Muscle of leg (tissue), 11 donors: ENCODE results near the gene PID1. TPM values are rescaled to one million over a fixed set of nuclear protein-coding genes. Genes with fewer than 3 reads are reported as not detected.

Experiments used
- DNase-seq: peaks from one replicate; pipeline ENCODE4 v3.0.0; 2013
- H3K27ac ChIP-seq: one replicate; pipeline ENCODE4 v1.5.1; 2013; ENCODE audit warnings: mild to moderate bottlenecking, low read length, control low read depth
- H3K27me3 ChIP-seq: one replicate; pipeline ENCODE4 v1.6.1; 2013; ENCODE audit warnings: low read length; ENCODE audit not compliant: control insufficient read depth, insufficient read depth
- H3K36me3 ChIP-seq: one replicate; pipeline ENCODE4 v1.6.1; 2013; ENCODE audit warnings: low read length; ENCODE audit not compliant: control insufficient read depth, insufficient read depth
- H3K4me1 ChIP-seq: one replicate; pipeline ENCODE4 v1.6.1; 2013; ENCODE audit warnings: low read length; ENCODE audit not compliant: control insufficient read depth, insufficient read depth
- H3K4me3 ChIP-seq: one replicate; pipeline ENCODE4 v1.5.1; 2013; ENCODE audit warnings: low read length, control low read depth
- H3K9me3 ChIP-seq: replicated peaks from 2 replicates; pipeline ENCODE4 v1.6.1; 2013; ENCODE audit warnings: low read depth, low read length; ENCODE audit not compliant: control insufficient read depth
- WGBS: methylation state at CpG from one replicate; pipeline ENCODE4 v1.1.5; 2013; ENCODE audit warnings: missing lambda C conversion rate; ENCODE audit not compliant: insufficient coverage; 5-methylcytosine and 5-hydroxymethylcytosine counted together
- polyA plus RNA-seq, 8 donors: library from polyadenylated mRNA; unstranded; fragments of 120-200 nt; gene quantifications; one replicate each; pipeline versions ENCODE4 v1.2.1 to v1.2.3, GENCODE V29; 2013; ENCODE audit warnings: inconsistent platforms in 1 of 8, low replicate concordance in 1 of 8; ENCODE audit not compliant: insufficient read length in 8 of 8, insufficient read depth in 1 of 8
- total RNA-seq: library from RNA; stranded (reverse); fragments of 120-200 nt; gene quantifications from one replicate; pipeline ENCODE4 v1.2.4, GENCODE V29; 2013

The PID1 gene
- total and polyA plus RNA-seq, 9 donors: 15.6 to 32.8 (median 28.4) TPM

GRCh38 chr2:228974169-228974568 lies 296.9 kb downstream of the PID1 start:
- H3K4me1 ChIP-seq: no peaks in the 10 kb centered on the region
- no peaks in the 10 kb centered on the region for H3K27me3 ChIP-seq
- H3K9me3 ChIP-seq: no peaks in the 10 kb centered on the region
- no peaks in the 10 kb centered on the region for H3K36me3 ChIP-seq
- no peak overlapping the region for H3K27ac ChIP-seq
- no peak overlapping the region for H3K4me3 ChIP-seq
- DNase-seq: no peak
- WGBS: no CpG with 5 or more reads among the region's 1 CpG
